ENCODE measurements around the gene GABRG3. TPM values are rescaled to one million over a fixed set of nuclear protein-coding genes. Genes with fewer than 3 reads are reported as not detected.

GABRG3 gene
- total RNA-seq, 1 experiment from 2014 or later, result not detected

GRCh38 chr15:27490867-27491595, 520.0 kb downstream of the GABRG3 start:
- Histone ChIP-seq H3K4me3 (ENCODE audit: low read length) (no peak overlapping the region), H3K9me2 (replicated peaks; ENCODE audit: insufficient read depth, low read length) (no peaks in the 10 kb centered on the region), H3K27me3 (ENCODE audit: low read length) (no peaks in the 10 kb centered on the region), H3K4me1 (ENCODE audit: low read length) (no peaks in the 10 kb centered on the region), H2AFZ (ENCODE audit: low read length) (no peak overlapping the region), H3K27ac (ENCODE audit: low read length) (no peak overlapping the region), H3K9me3 (ENCODE audit: low read length) (peaks cover 30% of the 10 kb centered on the region), H3K4me2 (ENCODE audit: low read depth, low read length, poor library complexity, severe bottlenecking) (no peak overlapping the region), H4K20me1 (ENCODE audit: insufficient read depth, low read depth, low read length) (no peaks in the 10 kb centered on the region), H3K36me3 (ENCODE audit: insufficient read depth, low read length) (no peaks in the 10 kb centered on the region), H3K9ac (ENCODE audit: low read length) (no peak overlapping the region), H3K79me2 (ENCODE audit: low read length) (no peaks in the 10 kb centered on the region)
- DNase-seq, result no peak

- H3K27me3 ChIP-seq (ENCODE audit: low read length), result no peaks in the 10 kb centered on the region
- H3K4me1 ChIP-seq (ENCODE audit: low read length), result no peaks in the 10 kb centered on the region
- H3K36me3 ChIP-seq (ENCODE audit: insufficient read depth, low read length), result no peaks in the 10 kb centered on the region
- no peak overlapping the region for H3K4me2 ChIP-seq (ENCODE audit: low read depth, low read length, poor library complexity, severe bottlenecking)
- H3K27ac ChIP-seq (ENCODE audit: low read length), result no peak overlapping the region
- DNase-seq, result no peak
- no peaks in the 10 kb centered on the region for H3K9me2 ChIP-seq (replicated peaks; ENCODE audit: insufficient read depth, low read length)
- no peak overlapping the region for H2AFZ ChIP-seq (ENCODE audit: low read length)
- no peak overlapping the region for H3K9ac ChIP-seq (ENCODE audit: low read length)
- H4K20me1 ChIP-seq (ENCODE audit: insufficient read depth, low read depth, low read length), result no peaks in the 10 kb centered on the region
- H3K79me2 ChIP-seq (ENCODE audit: low read length), result no peaks in the 10 kb centered on the region
- H3K4me3 ChIP-seq (ENCODE audit: low read length), result no peak overlapping the region
- peaks cover 28% of the 10 kb centered on the region for H3K9me3 ChIP-seq (ENCODE audit: low read length)
Measured at GRCh38 chr15:27491666-27492621, 521.0 kb downstream of the GABRG3 start.

GRCh38 chr15:27495963-27496459, 525.0 kb downstream of the GABRG3 start:
- H4K20me1 ChIP-seq (ENCODE audit: insufficient read depth, low read depth, low read length), result no peaks in the 10 kb centered on the region
- no peaks in the 10 kb centered on the region for H3K79me2 ChIP-seq (ENCODE audit: low read length)
- H3K4me1 ChIP-seq (ENCODE audit: low read length), result no peaks in the 10 kb centered on the region
- H3K27ac ChIP-seq (ENCODE audit: low read length), result no peak overlapping the region
- H3K9ac ChIP-seq (ENCODE audit: low read length), result no peak overlapping the region
- H3K27me3 ChIP-seq (ENCODE audit: low read length), result no peaks in the 10 kb centered on the region
- no peaks in the 10 kb centered on the region for H3K36me3 ChIP-seq (ENCODE audit: insufficient read depth, low read length)
- H3K4me2 ChIP-seq (ENCODE audit: low read depth, low read length, poor library complexity, severe bottlenecking), result no peak overlapping the region
- no peak overlapping the region for H2AFZ ChIP-seq (ENCODE audit: low read length)
- no peak for DNase-seq
- peaks cover 34% of the 10 kb centered on the region for H3K9me3 ChIP-seq (ENCODE audit: low read length)
- H3K4me3 ChIP-seq (ENCODE audit: low read length), result no peak overlapping the region
- H3K9me2 ChIP-seq (replicated peaks; ENCODE audit: insufficient read depth, low read length), result no peaks in the 10 kb centered on the region

- no peak overlapping the region for H3K4me3 ChIP-seq (ENCODE audit: low read length)
- no peaks in the 10 kb centered on the region for H4K20me1 ChIP-seq (ENCODE audit: insufficient read depth, low read depth, low read length)
- no peak overlapping the region for H3K4me2 ChIP-seq (ENCODE audit: low read depth, low read length, poor library complexity, severe bottlenecking)
- H3K9me3 ChIP-seq (ENCODE audit: low read length), result peaks cover 48% of the 10 kb centered on the region
- H2AFZ ChIP-seq (ENCODE audit: low read length), result no peak overlapping the region
- no peaks in the 10 kb centered on the region for H3K9me2 ChIP-seq (replicated peaks; ENCODE audit: insufficient read depth, low read length)
- H3K9ac ChIP-seq (ENCODE audit: low read length), result no peak overlapping the region
- no peaks in the 10 kb centered on the region for H3K27me3 ChIP-seq (ENCODE audit: low read length)
- H3K36me3 ChIP-seq (ENCODE audit: insufficient read depth, low read length), result no peaks in the 10 kb centered on the region
- no peaks in the 10 kb centered on the region for H3K79me2 ChIP-seq (ENCODE audit: low read length)
- H3K27ac ChIP-seq (ENCODE audit: low read length), result no peak overlapping the region
- no peaks in the 10 kb centered on the region for H3K4me1 ChIP-seq (ENCODE audit: low read length)
- DNase-seq, result no peak
Measured at GRCh38 chr15:27498700-27499099, 527.7 kb downstream of the GABRG3 start.

DNA sequence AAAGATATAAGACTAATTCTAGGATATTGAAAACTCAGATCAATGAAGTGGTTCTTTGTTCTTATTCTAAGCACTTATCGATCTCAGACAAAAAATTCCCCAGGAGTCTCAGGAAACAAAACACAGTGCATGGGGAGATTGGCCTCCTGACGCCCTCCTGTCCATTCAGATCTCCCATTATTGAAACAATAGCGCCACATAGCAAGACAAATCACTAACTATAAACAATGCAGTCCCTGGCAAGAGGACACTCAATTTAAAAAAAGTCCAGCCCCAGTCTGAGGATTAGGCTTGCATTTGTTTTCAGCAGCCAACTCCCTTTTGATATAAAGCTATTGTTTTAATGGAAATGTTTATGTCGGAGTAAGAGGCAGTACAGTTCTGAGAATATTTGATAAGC, 528.2 kb downstream of the GABRG3 start:
- H3K4me1 ChIP-seq (ENCODE audit: low read length), result no peaks in the 10 kb centered on the region
- H3K27me3 ChIP-seq (ENCODE audit: low read length), result no peaks in the 10 kb centered on the region
- no peak overlapping the region for H3K4me3 ChIP-seq (ENCODE audit: low read length)
- H3K9me3 ChIP-seq (ENCODE audit: low read length), result peaks cover 47% of the 10 kb centered on the region
- no peak overlapping the region for H3K4me2 ChIP-seq (ENCODE audit: low read depth, low read length, poor library complexity, severe bottlenecking)
- H3K9ac ChIP-seq (ENCODE audit: low read length), result no peak overlapping the region
- no peak overlapping the region for H3K27ac ChIP-seq (ENCODE audit: low read length)
- no peak for DNase-seq
- no peaks in the 10 kb centered on the region for H3K79me2 ChIP-seq (ENCODE audit: low read length)
- no peaks in the 10 kb centered on the region for H3K9me2 ChIP-seq (replicated peaks; ENCODE audit: insufficient read depth, low read length)
- no peaks in the 10 kb centered on the region for H3K36me3 ChIP-seq (ENCODE audit: insufficient read depth, low read length)
- no peak overlapping the region for H2AFZ ChIP-seq (ENCODE audit: low read length)
- H4K20me1 ChIP-seq (ENCODE audit: insufficient read depth, low read depth, low read length), result no peaks in the 10 kb centered on the region

DNA sequence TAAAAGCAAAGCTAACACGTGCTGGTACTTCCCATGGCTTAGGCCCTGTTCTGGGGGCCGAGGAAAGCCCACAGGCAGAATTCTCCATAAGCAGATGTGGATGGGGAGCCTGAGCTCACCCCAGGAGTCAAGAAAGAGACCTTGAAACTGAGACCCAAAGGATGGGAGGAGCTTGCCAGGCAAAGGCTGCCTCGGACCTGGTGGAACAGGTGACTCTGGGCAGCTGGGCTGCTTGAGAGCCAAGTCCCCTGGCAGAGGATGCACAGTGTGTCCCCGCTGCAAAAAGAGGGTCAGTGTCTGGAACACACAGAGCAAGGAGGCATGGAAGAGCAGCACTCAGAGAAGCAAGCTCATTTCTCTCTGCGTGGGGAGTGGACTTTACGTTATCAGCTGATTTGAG, 528.7 kb downstream of the GABRG3 start:
- Histone ChIP-seq H3K4me2 (ENCODE audit: low read depth, low read length, poor library complexity, severe bottlenecking) (no peak overlapping the region), H3K9ac (ENCODE audit: low read length) (no peak overlapping the region), H3K79me2 (ENCODE audit: low read length) (no peaks in the 10 kb centered on the region), H3K27me3 (ENCODE audit: low read length) (no peaks in the 10 kb centered on the region), H3K36me3 (ENCODE audit: insufficient read depth, low read length) (no peaks in the 10 kb centered on the region), H4K20me1 (ENCODE audit: insufficient read depth, low read depth, low read length) (no peaks in the 10 kb centered on the region), H3K27ac (ENCODE audit: low read length) (no peak overlapping the region), H3K4me3 (ENCODE audit: low read length) (no peak overlapping the region), H3K4me1 (ENCODE audit: low read length) (no peaks in the 10 kb centered on the region), H2AFZ (ENCODE audit: low read length) (no peak overlapping the region), H3K9me3 (ENCODE audit: low read length) (peaks cover 49% of the 10 kb centered on the region), H3K9me2 (replicated peaks; ENCODE audit: insufficient read depth, low read length) (no peaks in the 10 kb centered on the region)
- DNase-seq, result no peak

- H3K9me2 ChIP-seq (replicated peaks; ENCODE audit: insufficient read depth, low read length), result no peaks in the 10 kb centered on the region
- no peak for DNase-seq
- no peaks in the 10 kb centered on the region for H4K20me1 ChIP-seq (ENCODE audit: insufficient read depth, low read depth, low read length)
- no peaks in the 10 kb centered on the region for H3K79me2 ChIP-seq (ENCODE audit: low read length)
- H3K9ac ChIP-seq (ENCODE audit: low read length), result no peak overlapping the region
- H3K4me1 ChIP-seq (ENCODE audit: low read length), result no peaks in the 10 kb centered on the region
- H3K27ac ChIP-seq (ENCODE audit: low read length), result no peak overlapping the region
- H3K4me3 ChIP-seq (ENCODE audit: low read length), result no peak overlapping the region
- no peak overlapping the region for H3K4me2 ChIP-seq (ENCODE audit: low read depth, low read length, poor library complexity, severe bottlenecking)
- H3K9me3 ChIP-seq (ENCODE audit: low read length), result peaks cover 51% of the 10 kb centered on the region
- H3K36me3 ChIP-seq (ENCODE audit: insufficient read depth, low read length), result no peaks in the 10 kb centered on the region
- H2AFZ ChIP-seq (ENCODE audit: low read length), result no peak overlapping the region
- no peaks in the 10 kb centered on the region for H3K27me3 ChIP-seq (ENCODE audit: low read length)
Measured at GRCh38 chr15:27500206-27500605, 529.2 kb downstream of the GABRG3 start.

GRCh38 chr15:27506752-27507151, 535.8 kb downstream of the GABRG3 start:
- H3K36me3 ChIP-seq (ENCODE audit: insufficient read depth, low read length), result no peaks in the 10 kb centered on the region
- H3K9me3 ChIP-seq (ENCODE audit: low read length), result peaks cover 56% of the 10 kb centered on the region

More at GRCh38 chr15:27506752-27507151, 535.8 kb downstream of the GABRG3 start:
- Histone ChIP-seq H3K27ac (ENCODE audit: low read length) (no peak overlapping the region), H3K4me3 (ENCODE audit: low read length) (no peak overlapping the region), H3K27me3 (ENCODE audit: low read length) (no peaks in the 10 kb centered on the region), H3K4me1 (ENCODE audit: low read length) (no peaks in the 10 kb centered on the region), H2AFZ (ENCODE audit: low read length) (no peak overlapping the region), H3K79me2 (ENCODE audit: low read length) (no peaks in the 10 kb centered on the region), H3K4me2 (ENCODE audit: low read depth, low read length, poor library complexity, severe bottlenecking) (no peak overlapping the region), H3K9ac (ENCODE audit: low read length) (no peak overlapping the region), H4K20me1 (ENCODE audit: insufficient read depth, low read depth, low read length) (no peaks in the 10 kb centered on the region), H3K9me2 (replicated peaks; ENCODE audit: insufficient read depth, low read length) (no peaks in the 10 kb centered on the region)
- no peak for DNase-seq

Data from Karpas-422 (cell line).